Measurements from ENCODE around the gene MAL.

Gene MAL

GRCh38 chr2:95018301-95018700, 7.2 kb upstream of the MAL start:
- DNase-seq: no peak

DNA sequence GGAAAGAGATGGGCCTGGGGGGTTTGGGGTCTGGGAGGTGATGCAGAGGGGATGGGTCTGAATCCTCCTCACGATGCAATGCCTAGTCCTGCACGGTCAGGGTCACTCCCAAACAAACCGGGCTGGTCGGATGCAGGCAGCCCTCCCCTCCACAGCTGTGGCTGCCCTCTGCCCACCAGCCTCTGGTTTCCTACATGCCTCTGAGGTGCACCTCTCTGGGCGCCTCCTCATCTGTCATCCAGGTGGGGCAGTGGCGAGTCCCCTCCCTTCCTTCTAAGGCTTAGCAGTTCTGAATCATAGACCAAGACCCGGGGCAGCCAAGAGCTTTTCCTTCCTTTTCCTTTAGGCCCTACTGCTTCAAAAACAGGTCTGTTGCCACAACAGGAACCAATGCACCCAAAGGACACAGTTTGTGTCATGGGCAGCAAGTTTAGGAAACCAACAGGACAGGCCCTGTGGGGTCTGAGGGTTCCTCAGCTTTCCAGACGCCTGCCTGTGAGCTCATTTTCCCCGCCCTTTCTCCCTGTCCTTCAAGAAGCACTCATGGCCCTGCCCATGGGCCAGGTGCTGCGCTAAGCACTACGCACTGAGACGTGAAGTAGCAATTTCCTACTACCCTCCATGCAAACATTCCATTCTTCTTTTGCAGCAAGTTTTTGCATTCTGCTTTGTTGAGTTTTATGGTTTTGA, 6.5 kb upstream of the MAL start:
- no peak for DNase-seq

- DNase-seq: no peak
Measured at GRCh38 chr2:95019572-95019971, 5.9 kb upstream of the MAL start.

GRCh38 chr2:95020275-95021022, 5.1 kb upstream of the MAL start:
- DNase-seq: no peak

DNA sequence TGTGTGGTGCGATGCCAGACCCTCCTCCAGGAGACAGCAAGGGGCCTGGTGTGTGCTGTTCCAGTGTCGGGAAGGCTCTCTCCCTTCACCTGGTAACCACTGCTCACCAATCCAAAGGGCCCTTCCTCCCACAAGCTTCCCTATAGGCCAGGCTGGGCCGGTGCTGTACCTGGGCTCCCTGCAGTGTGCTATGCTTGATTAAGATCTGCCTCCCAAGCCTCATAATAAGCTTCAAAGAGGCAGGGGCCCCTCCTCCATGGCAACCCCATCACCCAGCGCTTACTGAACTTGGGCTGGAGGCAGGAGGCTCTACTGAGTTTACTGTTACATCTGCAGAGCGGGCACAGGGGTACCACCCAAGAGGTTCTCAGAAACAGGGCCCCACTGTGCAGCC, 4.5 kb upstream of the MAL start:
- no peak for DNase-seq

- no peak for DNase-seq
Measured at GRCh38 chr2:95021847-95022246, 3.7 kb upstream of the MAL start.

DNA sequence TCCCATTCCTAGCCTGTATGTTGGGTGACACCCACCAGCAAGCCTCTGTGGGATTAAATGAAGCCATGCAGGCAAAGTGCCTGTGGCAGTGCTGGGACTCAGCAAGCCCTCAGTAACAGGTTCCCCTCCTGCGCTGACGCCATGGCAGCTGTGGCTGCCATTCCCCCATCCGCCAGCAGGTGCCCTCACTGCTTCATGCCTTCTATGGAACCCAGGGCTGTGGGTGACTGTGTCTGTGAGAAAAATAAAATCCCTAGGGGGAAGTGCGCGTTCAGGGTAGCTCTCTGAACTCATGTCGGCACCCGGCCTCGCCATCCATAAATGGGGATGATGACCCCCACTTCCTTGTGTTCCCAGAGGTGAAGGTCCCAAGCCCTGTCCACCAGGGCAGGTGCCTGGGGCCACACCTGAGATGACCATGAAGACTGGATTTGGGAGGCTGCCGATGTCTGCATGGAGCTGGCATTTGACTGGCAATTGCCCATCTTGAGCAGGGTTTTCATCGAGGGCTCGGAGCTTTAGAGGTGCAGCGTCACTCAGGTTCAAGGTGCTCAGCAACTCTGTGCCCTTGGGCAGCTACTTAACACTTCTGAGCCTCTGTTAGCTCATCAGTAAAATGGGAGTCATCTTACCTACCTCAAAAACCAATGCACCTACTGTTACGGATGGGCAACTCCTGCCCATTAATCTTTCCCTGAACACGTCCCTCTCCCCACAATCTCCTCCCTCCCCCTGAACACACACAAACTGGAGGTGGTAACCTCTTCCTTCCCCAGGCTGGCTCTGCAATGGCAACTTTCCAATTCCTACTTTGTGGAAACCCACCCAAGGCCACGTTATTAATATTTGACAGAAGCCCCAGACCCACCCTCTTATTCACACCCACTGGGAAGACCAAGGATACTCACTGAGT, 2.9 kb upstream of the MAL start:
- DNase-seq: peak; percentile 79

DNA sequence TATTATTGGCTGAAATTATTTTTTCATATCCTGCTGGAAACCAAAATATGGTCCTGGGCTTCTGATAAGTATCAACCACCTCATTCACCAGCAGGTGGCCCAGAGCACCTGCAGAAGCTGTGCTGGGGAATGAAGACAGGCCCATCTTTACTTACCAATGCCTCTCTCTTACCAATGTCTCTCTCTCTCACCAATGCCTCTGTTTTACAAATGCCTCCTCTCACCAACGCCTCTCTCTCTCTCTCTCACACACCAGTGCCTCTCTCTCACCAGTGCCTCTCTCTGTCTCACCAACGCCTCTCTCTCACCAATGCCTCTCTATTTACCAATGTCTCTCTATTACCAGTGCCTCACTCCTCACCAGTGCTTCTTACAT, 2.3 kb upstream of the MAL start:
- DNase-seq: peak; percentile 85

DNA sequence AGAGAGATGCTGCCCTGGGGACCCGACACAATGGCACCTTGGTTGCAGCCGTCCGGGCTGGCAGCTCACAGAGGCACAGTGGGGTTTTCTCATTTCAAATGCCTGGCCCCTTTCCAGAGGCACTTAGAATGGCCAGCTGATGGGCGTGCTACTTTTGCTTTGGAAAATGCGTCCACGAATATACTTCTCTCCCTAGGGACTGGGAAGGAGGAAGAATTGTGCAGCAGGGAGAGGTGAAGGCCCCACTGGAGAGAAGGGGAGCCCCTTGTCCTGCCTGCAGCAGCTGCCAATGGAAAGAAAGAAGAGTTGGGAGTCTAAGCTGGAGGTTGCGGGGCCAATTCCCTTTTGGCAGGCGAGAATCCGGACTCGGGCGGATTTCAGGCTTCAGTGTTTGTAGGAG, 1.1 kb upstream of the MAL start:
- DNase-seq: no peak

DNA sequence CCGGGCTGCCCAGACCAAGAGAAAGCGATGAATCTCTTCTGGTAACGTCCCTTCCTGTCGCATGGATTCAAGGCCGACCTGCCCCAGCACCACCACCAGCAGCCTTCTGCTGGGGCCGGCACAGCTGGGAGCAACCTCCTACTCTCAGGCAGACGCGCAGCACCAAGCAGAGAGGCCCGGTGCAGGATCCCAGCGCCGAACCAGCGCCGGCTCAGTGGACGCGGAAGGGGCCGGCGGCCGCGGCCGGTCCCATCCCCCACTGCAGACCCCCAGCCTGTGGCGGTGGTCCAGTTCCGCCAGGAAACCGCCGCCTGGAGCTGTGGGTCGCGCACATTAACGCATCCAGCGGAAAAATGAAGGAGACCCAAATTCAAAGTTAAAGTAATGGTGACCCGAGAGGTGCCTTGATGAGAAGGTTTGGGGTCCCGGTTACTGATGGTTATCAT, 525 bp upstream of the MAL start:
- no peak for DNase-seq

- peak; percentile 16 for DNase-seq
Measured at GRCh38 chr2:95026471-95027368, 1.2 kb downstream of the MAL start.

- no peak for DNase-seq
Measured at GRCh38 chr2:95027369-95027720, 1.8 kb downstream of the MAL start.

GRCh38 chr2:95029898-95030341, 4.4 kb downstream of the MAL start:
- DNase-seq: no peak

GRCh38 chr2:95030496-95030895, 5.0 kb downstream of the MAL start:
- no peak for DNase-seq

DNA sequence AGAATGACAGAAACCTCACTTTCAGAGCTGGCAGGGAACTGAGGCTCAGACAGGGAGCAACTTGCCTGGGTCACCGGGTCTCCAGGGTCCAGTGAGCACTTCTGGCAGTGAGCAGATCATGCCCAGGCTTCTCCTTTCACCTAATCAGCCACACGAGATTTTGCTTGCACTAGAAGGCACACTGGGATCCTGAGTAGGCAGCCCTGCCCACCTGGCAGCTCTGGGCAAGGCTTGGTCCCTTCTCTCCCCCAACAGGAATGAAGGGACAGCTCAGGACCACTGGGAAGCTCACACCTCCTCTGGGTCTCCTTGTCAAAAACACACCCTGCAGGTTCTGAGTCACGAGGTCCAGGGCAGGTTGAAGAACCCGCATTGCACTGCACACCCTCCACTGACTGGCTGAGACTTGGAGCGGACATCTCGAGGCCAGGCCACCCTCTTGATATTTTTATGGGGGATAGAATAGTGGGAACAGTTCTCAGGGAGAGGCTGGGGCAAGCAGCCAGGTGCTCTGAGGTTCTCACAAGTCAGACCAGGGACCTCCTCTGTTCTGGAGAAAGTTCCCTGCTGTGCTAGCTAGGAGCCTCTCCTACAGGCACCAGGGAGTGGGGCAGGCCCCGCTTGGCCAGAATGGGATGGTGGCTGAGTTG, 5.7 kb downstream of the MAL start:
- DNase-seq: no peak

GRCh38 chr2:95031726-95032116, 6.2 kb downstream of the MAL start:
- DNase-seq: no peak

DNA sequence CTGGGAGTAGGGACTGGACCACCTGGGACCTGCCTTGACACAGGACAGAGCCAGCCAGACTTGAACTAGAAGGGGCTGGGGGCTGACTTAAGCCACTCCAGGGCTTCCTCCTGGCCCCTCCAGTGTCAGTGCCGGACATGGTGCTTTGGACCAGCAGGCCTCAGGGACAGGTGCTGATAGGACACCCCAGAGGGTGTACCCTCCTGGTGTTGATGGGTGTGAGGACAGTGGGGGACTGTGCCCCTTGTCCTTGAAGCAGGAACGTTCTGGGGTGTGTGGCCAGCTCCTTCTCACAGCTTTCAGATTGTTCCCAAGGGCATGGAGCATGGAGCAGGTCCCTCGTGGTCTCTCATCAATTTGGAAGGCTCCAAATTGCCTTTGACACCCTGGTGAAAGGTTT, 6.8 kb downstream of the MAL start:
- DNase-seq: no peak

- DNase-seq: no peak
Measured at GRCh38 chr2:95032868-95033603, 7.5 kb downstream of the MAL start.

- no peak for DNase-seq
Measured at GRCh38 chr2:95034221-95034620, 8.7 kb downstream of the MAL start.

- no peak for DNase-seq
Measured at GRCh38 chr2:95034818-95035217, 9.3 kb downstream of the MAL start.
